Measurements from ENCODE around the gene ST6GALNAC3. TPM values are rescaled to one million over a fixed set of nuclear protein-coding genes. Genes with fewer than 3 reads are reported as not detected.

The ST6GALNAC3 gene
- total RNA-seq, 1 experiment from 2014 or later, result 2.2 TPM

GRCh38 chr1:76133977-76134376, 59.4 kb downstream of the ST6GALNAC3 start:
- no peak overlapping the region for H3K9ac ChIP-seq (ENCODE audit: low read length)
- no peaks in the 10 kb centered on the region for H3K9me2 ChIP-seq (ENCODE audit: insufficient read depth)
- H3K27ac ChIP-seq (ENCODE audit: low read depth, low read length), result no peak overlapping the region
- no peak for ATAC-seq
- intact Hi-C loops (cut with micrococcal nuclease), result no loop called here
- ChIA-PET POLR2A (no interaction called here), RAD21 (ENCODE audit: low non-redundant PET in 1 of 2, low total read pairs in 2 of 2, uncharacterized antibody in 2 of 2, unreplicated experiment in 2 of 2) (no interaction called here), CTCF (no interaction called here)
- no peaks in the 10 kb centered on the region for H4K20me1 ChIP-seq (ENCODE audit: insufficient read depth)
- H3K4me3 ChIP-seq (replicated peaks in 1 of 2; ENCODE audit: low read depth in 1 of 2, low read length in 2 of 2), result no peak overlapping the region
- no peaks in the 10 kb centered on the region for H3K4me1 ChIP-seq (ENCODE audit: control insufficient read depth in 1 of 2, insufficient read depth in 2 of 2, low read length in 2 of 2)
- DNase-seq (ENCODE audit: low read depth, low spot score), result no peak
- no peak overlapping the region for H2AFZ ChIP-seq (ENCODE audit: low read depth, low read length, poor library complexity, severe bottlenecking)
- no peaks in the 10 kb centered on the region for H3K36me3 ChIP-seq (ENCODE audit: control insufficient read depth in 1 of 2, insufficient read depth in 2 of 2, low read length in 2 of 2)
- H3K79me2 ChIP-seq (ENCODE audit: insufficient read depth, low read length), result no peaks in the 10 kb centered on the region
- H3K4me2 ChIP-seq (ENCODE audit: low read length), result no peak overlapping the region
- BruUV-seq (replicated peaks), result no TSS peak
- H3K9me3 ChIP-seq (ENCODE audit: control insufficient read depth in 1 of 2, insufficient read depth in 1 of 2, low read depth in 1 of 2, low read length in 2 of 2), result no peaks in the 10 kb centered on the region
- H3K27me3 ChIP-seq (ENCODE audit: insufficient read depth, low read length), result no peaks in the 10 kb centered on the region
- TF ChIP-seq CBX3 (IDR thresholded peaks at IDR 0.05; ENCODE audit: low read depth) (no peak), REST (IDR thresholded peaks at IDR 0.05; ENCODE audit: low read depth) (no peak), SRF (IDR thresholded peaks at IDR 0.05; ENCODE audit: low read depth) (no peak), EGR1 (IDR thresholded peaks at IDR 0.05; ENCODE audit: low read depth) (no peak), POLR2AphosphoS5 (IDR thresholded peaks at IDR 0.05; ENCODE audit: low read depth, low read length) (no peak)

DNA sequence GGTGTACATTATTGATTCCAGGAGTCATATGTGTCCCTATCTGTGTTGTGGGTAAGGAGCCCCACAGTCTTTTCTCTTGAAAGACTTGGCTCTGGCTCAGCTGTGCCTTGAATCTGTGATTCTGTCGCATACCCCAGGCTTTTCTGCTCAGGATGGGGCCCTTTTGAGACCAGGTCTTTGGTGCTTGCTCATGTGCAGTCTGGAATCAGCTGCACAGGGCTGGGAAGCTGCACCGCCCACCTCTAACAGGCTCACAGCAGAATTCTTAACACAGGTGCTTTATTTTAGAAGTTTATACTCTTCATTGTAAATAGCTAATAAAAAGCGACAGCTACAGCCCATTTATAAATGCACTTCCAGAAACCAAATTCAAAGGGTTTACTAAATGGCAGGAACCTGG, 61.3 kb downstream of the ST6GALNAC3 start:
- CTCF ChIA-PET, result no interaction called here
- H3K9me3 ChIP-seq (ENCODE audit: control insufficient read depth in 1 of 2, insufficient read depth in 1 of 2, low read depth in 1 of 2, low read length in 2 of 2), result no peaks in the 10 kb centered on the region
- intact Hi-C loops (cut with micrococcal nuclease), result no loop called here
- no peak overlapping the region for H3K27ac ChIP-seq (ENCODE audit: low read depth, low read length)
- BruUV-seq (replicated peaks), result no TSS peak
- H4K20me1 ChIP-seq (ENCODE audit: insufficient read depth), result no peaks in the 10 kb centered on the region
- POLR2A ChIA-PET, result no interaction called here
- H3K27me3 ChIP-seq (ENCODE audit: insufficient read depth, low read length), result no peaks in the 10 kb centered on the region
- no peaks in the 10 kb centered on the region for H3K79me2 ChIP-seq (ENCODE audit: insufficient read depth, low read length)
- no peaks in the 10 kb centered on the region for H3K36me3 ChIP-seq (ENCODE audit: control insufficient read depth in 1 of 2, insufficient read depth in 2 of 2, low read length in 2 of 2)
- DNase-seq (ENCODE audit: low read depth, low spot score) (no peak), ATAC-seq (no peak)
- RAD21 ChIA-PET (ENCODE audit: low non-redundant PET in 1 of 2, low total read pairs in 2 of 2, uncharacterized antibody in 2 of 2, unreplicated experiment in 2 of 2), result no interaction called here
- H3K4me2 ChIP-seq (ENCODE audit: low read length), result no peak overlapping the region
- TF ChIP-seq YY1 (IDR thresholded peaks at IDR 0.05; ENCODE audit: extremely low read depth, insufficient replicate concordance, low read depth, low read length) (no peak), SP1 (IDR thresholded peaks at IDR 0.05; ENCODE audit: low read depth) (no peak), EZH2phosphoT487 (IDR thresholded peaks at IDR 0.05; ENCODE audit: borderline replicate concordance) (no peak), SRF (IDR thresholded peaks at IDR 0.05; ENCODE audit: low read depth) (no peak), TCF7L2 (IDR thresholded peaks at IDR 0.05; ENCODE audit: borderline replicate concordance, extremely low read depth, insufficient read depth, insufficient read length) (no peak), ZFX (IDR thresholded peaks at IDR 0.05) (no peak), CTCF (IDR thresholded peaks at IDR 0.05 in 2 of 3, conservative IDR thresholded peaks at IDR 0.05 in 1 of 3; ENCODE audit: borderline replicate concordance in 1 of 3, insufficient read depth in 1 of 3, low read depth in 2 of 3, low read length in 2 of 3) (no peak), EGR1 (IDR thresholded peaks at IDR 0.05; ENCODE audit: low read depth) (no peak)
- H3K4me3 ChIP-seq (replicated peaks in 1 of 2; ENCODE audit: low read depth in 1 of 2, low read length in 2 of 2), result no peak overlapping the region
- H3K4me1 ChIP-seq (ENCODE audit: control insufficient read depth in 1 of 2, insufficient read depth in 2 of 2, low read length in 2 of 2), result 0 out of 4 replicates have a peak, but pooled peaks cover 0 to 3% of the 10 kb centered on the region in 2 experiments
- no peak overlapping the region for H3K9ac ChIP-seq (ENCODE audit: low read length)
- no peak overlapping the region for H2AFZ ChIP-seq (ENCODE audit: low read depth, low read length, poor library complexity, severe bottlenecking)
- H3K9me2 ChIP-seq (ENCODE audit: insufficient read depth), result no peaks in the 10 kb centered on the region

Data from HCT116 (cell line).